GM13977 (cell line): Measurements from ENCODE around the gene LCE3D.

Experiments used
- DNase-seq: peaks from one replicate; pipeline ENCODE4 v3.0.0; 2012; ENCODE audit warnings: low spot score
- in situ Hi-C: fragments of 300-500 bp; cut with MboI; formaldehyde crosslinking; loops from one replicate; pipeline ENCODE4 v1.12.0; 2022; ENCODE audit warnings: low sequenced_read_pairs, low pct_unique_long_range_greater_than_20kb, mixed read lengths, inconsistent platforms; ENCODE audit not compliant: unreplicated experiment
- TF ChIP-seq, protein P1 (sequence below): IDR thresholded peaks from 2 replicates; pipeline ENCODE4 v1.5.1; 2012; ENCODE audit warnings: mild to moderate bottlenecking, control low read depth; ENCODE audit not compliant: insufficient read depth; ENCODE audit errors: extremely low read depth, missing control alignments

The LCE3D gene, protein sequence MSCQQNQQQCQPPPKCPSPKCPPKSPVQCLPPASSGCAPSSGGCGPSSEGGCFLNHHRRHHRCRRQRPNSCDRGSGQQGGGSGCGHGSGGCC

GRCh38 chr1:152580433-152580832, at the start of gene LCE3D:
LCE3D (minus strand) TSS chr1:152580516; CDS start chr1:152579936, 580 bp downstream.
- in situ Hi-C loops: no loop called here
- TF ChIP-seq, protein P1, sequence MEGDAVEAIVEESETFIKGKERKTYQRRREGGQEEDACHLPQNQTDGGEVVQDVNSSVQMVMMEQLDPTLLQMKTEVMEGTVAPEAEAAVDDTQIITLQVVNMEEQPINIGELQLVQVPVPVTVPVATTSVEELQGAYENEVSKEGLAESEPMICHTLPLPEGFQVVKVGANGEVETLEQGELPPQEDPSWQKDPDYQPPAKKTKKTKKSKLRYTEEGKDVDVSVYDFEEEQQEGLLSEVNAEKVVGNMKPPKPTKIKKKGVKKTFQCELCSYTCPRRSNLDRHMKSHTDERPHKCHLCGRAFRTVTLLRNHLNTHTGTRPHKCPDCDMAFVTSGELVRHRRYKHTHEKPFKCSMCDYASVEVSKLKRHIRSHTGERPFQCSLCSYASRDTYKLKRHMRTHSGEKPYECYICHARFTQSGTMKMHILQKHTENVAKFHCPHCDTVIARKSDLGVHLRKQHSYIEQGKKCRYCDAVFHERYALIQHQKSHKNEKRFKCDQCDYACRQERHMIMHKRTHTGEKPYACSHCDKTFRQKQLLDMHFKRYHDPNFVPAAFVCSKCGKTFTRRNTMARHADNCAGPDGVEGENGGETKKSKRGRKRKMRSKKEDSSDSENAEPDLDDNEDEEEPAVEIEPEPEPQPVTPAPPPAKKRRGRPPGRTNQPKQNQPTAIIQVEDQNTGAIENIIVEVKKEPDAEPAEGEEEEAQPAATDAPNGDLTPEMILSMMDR: no peak
- no peak for DNase-seq

GRCh38 chr1:152626744-152627143, 46.4 kb upstream of the LCE3D start:
- in situ Hi-C loops: no loop called here

DNA sequence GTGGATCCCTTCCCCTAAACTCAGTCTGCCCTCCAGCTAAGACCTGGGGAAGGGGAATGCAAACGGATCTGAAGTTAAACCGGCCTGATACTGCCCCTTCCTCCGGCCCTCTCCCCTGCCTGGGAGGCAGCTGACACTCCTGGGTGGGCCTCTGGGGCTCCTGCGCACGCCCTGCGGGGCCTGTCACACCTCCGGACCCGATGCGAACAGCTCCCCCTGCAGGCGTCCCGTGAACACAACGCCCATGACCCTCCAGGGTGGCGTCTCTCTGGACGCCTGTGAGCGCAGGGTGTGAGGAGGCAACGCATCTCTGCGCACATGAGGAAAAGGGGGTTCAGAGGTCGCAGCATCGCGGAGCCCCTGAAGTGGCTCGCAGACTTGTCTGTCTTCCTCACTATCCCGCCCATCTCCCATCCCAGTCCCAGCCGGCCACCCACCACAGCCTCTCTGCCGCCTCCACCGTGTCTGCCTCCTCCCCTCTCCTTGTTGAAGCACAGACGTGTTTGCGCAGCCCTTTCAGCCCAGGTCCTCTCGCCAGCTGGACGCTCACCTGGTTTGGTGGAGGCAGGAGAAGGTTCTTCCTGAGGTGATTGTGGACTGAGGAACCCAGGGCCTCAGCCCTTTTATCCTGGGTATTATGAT, 43.0 kb upstream of the LCE3D start:
- DNase-seq: peak; percentile 40
- in situ Hi-C loops: no loop called here

More at GRCh38 chr1:152626744-152627143, 46.4 kb upstream of the LCE3D start:
- TF ChIP-seq, protein P1: no peak
- no peak for DNase-seq

DNA sequence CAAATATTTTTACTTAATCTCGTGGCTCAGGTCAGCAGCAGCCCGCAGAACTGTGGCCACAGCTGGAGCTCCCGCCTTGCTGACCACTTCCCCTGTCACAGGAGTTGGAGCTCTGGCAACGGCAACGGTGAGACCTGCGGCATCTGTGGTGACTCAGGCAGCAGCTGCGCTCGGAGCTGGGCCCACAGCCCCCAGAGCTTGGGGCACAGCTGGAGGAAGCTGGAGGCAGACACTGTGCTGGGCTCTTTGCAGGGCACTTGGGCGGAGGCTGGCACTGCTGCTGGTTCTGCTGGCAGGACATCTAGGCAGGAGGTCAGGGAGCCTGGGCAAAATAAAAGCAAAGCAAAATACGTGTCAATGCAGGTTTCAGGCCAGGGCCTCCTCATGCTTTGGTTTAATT, 42.5 kb upstream of the LCE3D start, which contains the start of gene LCE3A:
TSS of gene LCE3A (minus strand) at position 301 of the 400 bp plus-strand sequence. CDS start at position 301, 0 bp downstream.
- in situ Hi-C loops: no loop called here
- TF ChIP-seq, protein P1: no peak
- DNase-seq: no peak

More for the DNA sequence above, 43.0 kb upstream of the LCE3D start:
- TF ChIP-seq, protein P1: peak; percentile 48

DNA sequence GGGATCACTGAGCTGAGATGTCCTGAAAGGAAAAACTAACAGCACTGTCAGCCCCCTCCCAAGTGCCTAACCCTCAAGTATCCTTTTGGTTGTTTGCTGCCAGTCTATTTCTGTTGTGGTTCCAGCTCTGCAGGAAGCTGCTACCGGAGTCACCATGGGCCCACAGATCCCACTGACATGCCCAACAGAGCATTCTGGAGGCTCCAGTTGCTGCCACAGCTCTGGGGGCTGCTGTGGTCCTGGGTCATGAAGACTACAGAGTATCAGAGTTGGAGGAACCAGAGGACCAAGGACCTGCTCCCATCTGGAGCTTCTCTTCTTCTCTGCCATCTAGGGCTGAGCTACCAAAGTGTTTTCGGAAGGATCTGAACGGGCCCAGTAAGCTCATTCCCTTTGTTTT, 41.7 kb upstream of the LCE3D start:
- TF ChIP-seq, protein P1: no peak
- no peak for DNase-seq
- in situ Hi-C loops: no loop called here

DNA sequence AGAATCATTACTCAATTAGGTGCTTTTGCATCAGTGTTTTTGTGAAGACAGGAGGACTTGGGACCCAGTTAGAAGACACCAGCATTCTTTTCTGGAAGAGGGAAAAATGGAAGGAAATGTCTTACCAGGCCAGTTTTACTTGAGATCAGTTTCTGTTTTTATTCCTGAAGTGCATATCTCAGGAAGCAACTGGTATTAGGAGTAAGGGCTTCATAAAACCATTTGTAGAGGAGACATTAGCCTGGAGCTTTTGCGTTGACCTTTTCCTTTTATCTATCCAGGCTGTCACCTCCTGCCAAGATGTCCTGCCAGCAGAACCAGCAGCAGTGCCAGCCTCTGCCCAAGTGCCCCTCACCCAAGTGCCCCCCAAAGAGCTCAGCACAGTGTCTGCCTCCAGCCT, 33.2 kb upstream of the LCE3D start, which contains the start of gene LCE3B:
TSS of gene LCE3B (plus strand) at position 301 of the 400 bp plus-strand sequence. CDS start at position 301, 0 bp downstream.
- no peak for DNase-seq
- in situ Hi-C loops: no loop called here
- TF ChIP-seq, protein P1: no peak
